Astrocyte (in vitro differentiated cells and primary cell): ENCODE data around the gene GBA2. TPM values are rescaled to one million over a fixed set of nuclear protein-coding genes. Genes with fewer than 3 reads are reported as not detected.
A peak's percentile ranks its signal among the peaks of the same experiment; 100 is the strongest.

Source experiments
- DNase-seq: peaks from one replicate; pipeline ENCODE4 v3.0.0-alpha.2; 2010; ENCODE audit warnings: low read depth
- FAIRE-seq: peaks from 2 replicates; lab custom pipeline; 2011; peaks lifted over from hg19 to GRCh38; lab: Jason Lieb, UNC
- H2AFZ ChIP-seq: 2 replicates; pipeline ENCODE4 v1.6.0; 2012; ENCODE audit warnings: low read depth, low read length, inconsistent platforms
- H3K27ac ChIP-seq: 2 replicates; pipeline ENCODE4 v1.5.1; 2011; ENCODE audit warnings: low read depth, low read length, inconsistent platforms
- H3K27me3 ChIP-seq: 2 replicates; pipeline ENCODE4 v1.6.0; 2011; ENCODE audit warnings: low read length, inconsistent platforms; ENCODE audit not compliant: insufficient read depth
- H3K36me3 ChIP-seq: 2 replicates; pipeline ENCODE4 v1.5.1; 2011; ENCODE audit warnings: low read length, inconsistent platforms; ENCODE audit not compliant: insufficient read depth
- H3K4me1 ChIP-seq: 2 replicates; pipeline ENCODE4 v1.5.1; 2011; ENCODE audit warnings: low read length, inconsistent platforms; ENCODE audit not compliant: insufficient read depth
- H3K4me2 ChIP-seq: 2 replicates; pipeline ENCODE4 v1.6.0; 2012; ENCODE audit warnings: low read length, inconsistent platforms
- H3K4me3 ChIP-seq: 2 replicates; pipeline ENCODE4 v1.5.1; 2011; ENCODE audit warnings: low read depth, mild to moderate bottlenecking, low read length, inconsistent platforms; ENCODE audit not compliant: insufficient read depth
- H3K79me2 ChIP-seq: 2 replicates; pipeline ENCODE4 v1.6.0; 2012; ENCODE audit warnings: mild to moderate bottlenecking, low read length, inconsistent platforms; ENCODE audit not compliant: insufficient read depth
- H3K9ac ChIP-seq: 2 replicates; pipeline ENCODE4 v1.6.0; 2012; ENCODE audit warnings: mild to moderate bottlenecking, low read length, inconsistent platforms
- H3K9me3 ChIP-seq: 2 replicates; pipeline ENCODE4 v1.5.1; 2012; ENCODE audit warnings: low read depth, mild to moderate bottlenecking, low read length, inconsistent platforms; ENCODE audit not compliant: insufficient read depth
- H4K20me1 ChIP-seq: 2 replicates; pipeline ENCODE4 v1.6.0; 2012; ENCODE audit warnings: low read length, inconsistent platforms; ENCODE audit not compliant: insufficient read depth
- H3K27ac Mint-ChIP-seq: one replicate; pipeline ENCODE4 v1.8.0; 2021; ENCODE audit warnings: mild to moderate bottlenecking, mixed read lengths; ENCODE audit not compliant: unreplicated experiment
- H3K27me3 Mint-ChIP-seq: one replicate; pipeline ENCODE4 v1.8.0; 2021; ENCODE audit warnings: low read depth, mixed read lengths; ENCODE audit not compliant: unreplicated experiment
- H3K36me3 Mint-ChIP-seq: one replicate; pipeline ENCODE4 v1.8.0; 2021; ENCODE audit warnings: low read depth, mixed read lengths; ENCODE audit not compliant: unreplicated experiment
- H3K4me1 Mint-ChIP-seq: one replicate; pipeline ENCODE4 v1.8.0; 2021; ENCODE audit warnings: low read depth, mixed read lengths; ENCODE audit not compliant: unreplicated experiment
- H3K4me3 Mint-ChIP-seq: one replicate; pipeline ENCODE4 v1.8.0; 2021; ENCODE audit warnings: mild to moderate bottlenecking, moderate library complexity, mixed read lengths; ENCODE audit not compliant: unreplicated experiment
- H3K9me3 Mint-ChIP-seq: one replicate; pipeline ENCODE4 v1.8.0; 2021; ENCODE audit warnings: mild to moderate bottlenecking, mixed read lengths; ENCODE audit not compliant: unreplicated experiment
- CTCF ChIP-seq: IDR thresholded peaks from 2 replicates; pipeline ENCODE4 v1.5.1; 2011; ENCODE audit warnings: low read depth, mild to moderate bottlenecking, inconsistent platforms, low read length, moderate library complexity; ENCODE audit not compliant: insufficient read depth
- EZH2 ChIP-seq: IDR thresholded peaks from 2 replicates; pipeline ENCODE4 v1.6.1; 2012; ENCODE audit warnings: mild to moderate bottlenecking, low read length, inconsistent platforms; ENCODE audit not compliant: insufficient read depth
- total RNA-seq: library from RNA; stranded (reverse); gene quantifications from 2 replicates; pipeline ENCODE4 v1.2.1, GENCODE V29; 2021

GBA2 gene
- total RNA-seq, 1 donor from 2014 or later, result 42.5 TPM

- H3K4me2 ChIP-seq, result no peak overlapping the region
- H2AFZ ChIP-seq, result no peak overlapping the region
- peak overlapping the region; percentile 4 for H3K27ac Mint-ChIP-seq
- H4K20me1 ChIP-seq, result peaks cover 90% of the 10 kb centered on the region
- no peaks in the 10 kb centered on the region for H3K9me3 Mint-ChIP-seq
- H3K4me3 ChIP-seq, result no peak overlapping the region
- H3K4me1 Mint-ChIP-seq, result no peaks in the 10 kb centered on the region
- H3K4me3 Mint-ChIP-seq, result no peak overlapping the region
- no peak for TF ChIP-seq EZH2
- no peak for TF ChIP-seq CTCF
- FAIRE-seq (no peak), DNase-seq (no peak)
- H3K27me3 ChIP-seq, result no peaks in the 10 kb centered on the region
- peaks cover 88% of the 10 kb centered on the region for H3K36me3 ChIP-seq
- H3K9me3 ChIP-seq, result no peaks in the 10 kb centered on the region
- no peaks in the 10 kb centered on the region for H3K27me3 Mint-ChIP-seq
- peaks cover 58% of the 10 kb centered on the region for H3K79me2 ChIP-seq
- no peak overlapping the region for H3K27ac ChIP-seq
- no peak overlapping the region for H3K9ac ChIP-seq
- no peaks in the 10 kb centered on the region for H3K4me1 ChIP-seq
- peaks cover 46% of the 10 kb centered on the region for H3K36me3 Mint-ChIP-seq
Observed at GRCh38 chr9:35708146-35708545, 40.9 kb downstream of the GBA2 start.

GRCh38 chr9:35706951-35707350 lies 42.1 kb downstream of the GBA2 start:
- no peak overlapping the region for H3K27ac Mint-ChIP-seq
- no peaks in the 10 kb centered on the region for H3K27me3 Mint-ChIP-seq
- H4K20me1 ChIP-seq, result peaks cover 86% of the 10 kb centered on the region
- peaks cover 90% of the 10 kb centered on the region for H3K36me3 ChIP-seq
- no peaks in the 10 kb centered on the region for H3K27me3 ChIP-seq
- H3K4me3 Mint-ChIP-seq, result no peak overlapping the region
- H2AFZ ChIP-seq, result no peak overlapping the region
- H3K4me1 Mint-ChIP-seq, result no peaks in the 10 kb centered on the region
- no peaks in the 10 kb centered on the region for H3K4me1 ChIP-seq
- H3K9me3 Mint-ChIP-seq, result no peaks in the 10 kb centered on the region
- H3K4me2 ChIP-seq, result no peak overlapping the region
- H3K27ac ChIP-seq, result no peak overlapping the region
- no peak overlapping the region for H3K9ac ChIP-seq
- H3K79me2 ChIP-seq, result peaks cover 53% of the 10 kb centered on the region
- H3K36me3 Mint-ChIP-seq, result peaks cover 51% of the 10 kb centered on the region
- DNase-seq, result no peak
- TF ChIP-seq EZH2 (no peak), CTCF (no peak)
- no peaks in the 10 kb centered on the region for H3K9me3 ChIP-seq
- FAIRE-seq, result no peak
- H3K4me3 ChIP-seq, result no peak overlapping the region

- Histone ChIP-seq H3K27me3 (no peaks in the 10 kb centered on the region), H3K27ac (no peak overlapping the region), H3K79me2 (peaks cover 51% of the 10 kb centered on the region), H3K36me3 (peaks cover 90% of the 10 kb centered on the region), H3K4me2 (no peak overlapping the region), H3K4me3 (no peak overlapping the region), H3K9ac (no peak overlapping the region), H2AFZ (no peak overlapping the region), H3K4me1 (no peaks in the 10 kb centered on the region), H3K9me3 (no peaks in the 10 kb centered on the region), H4K20me1 (peaks cover 85% of the 10 kb centered on the region)
- H3K27me3 Mint-ChIP-seq, result no peaks in the 10 kb centered on the region
- no peaks in the 10 kb centered on the region for H3K9me3 Mint-ChIP-seq
- H3K27ac Mint-ChIP-seq, result no peak overlapping the region
- no peak overlapping the region for H3K4me3 Mint-ChIP-seq
- no peaks in the 10 kb centered on the region for H3K4me1 Mint-ChIP-seq
- peaks cover 47% of the 10 kb centered on the region for H3K36me3 Mint-ChIP-seq
- TF ChIP-seq CTCF, result no peak
- TF ChIP-seq EZH2, result no peak
- DNase-seq (no peak), FAIRE-seq (no peak)
Observed at GRCh38 chr9:35705836-35706430, 43.1 kb downstream of the GBA2 start.
